Dermis microvascular lymphatic vessel endothelial cell (primary cell): ENCODE results near the gene HERC5. TPM values are rescaled to one million over a fixed set of nuclear protein-coding genes. Genes with fewer than 3 reads are reported as not detected.
"Not testable (repeated sequence)": the region's sequence is repeated elsewhere in the genome, so short reads cannot be mapped to it uniquely, and the experiment has no call there.

ENCODE experiments used
- DNase-seq, 2 donors: peaks; one replicate each; pipeline versions ENCODE4 v3.0.0 to v3.0.0-alpha.2; 2010; ENCODE audit warnings: low read depth in 2 of 2
- total RNA-seq: library from RNA; depleted of rRNA; stranded (reverse); fragments of >200 nt; gene quantifications from 2 replicates; pipeline ENCODE4 v1.2.1, GENCODE V29; 2014

Gene HERC5
- 1.4 and 3.4 TPM in 2 replicates for total RNA-seq

- DNase-seq: peak; percentile 95 to 97
These were observed at the start of gene HERC5 for GRCh38 chr4:88456670-88457306. Gene HERC5, plus strand, starts transcription at chr4:88457119. Its CDS starts 151 bp downstream, at chr4:88457270.

DNA sequence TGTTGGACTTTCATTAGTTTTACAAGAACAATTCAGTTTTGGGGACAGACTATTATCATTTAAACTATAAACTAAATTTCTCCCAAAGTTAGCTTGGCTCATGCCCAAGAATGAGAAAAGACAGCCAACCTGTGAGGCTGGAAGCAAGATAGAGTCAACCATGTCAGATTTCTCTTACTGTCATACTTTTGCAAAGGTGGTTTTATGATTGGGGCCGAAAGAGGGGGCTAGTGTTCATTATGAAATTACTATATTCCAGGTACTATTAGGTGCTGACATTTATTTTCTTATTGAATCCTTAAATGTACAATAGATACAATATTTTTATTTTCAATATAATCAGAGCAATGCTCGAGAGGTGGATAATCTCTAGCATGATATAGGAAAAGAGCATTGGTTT is 47.7 kb upstream of the HERC5 start:
- no peak for DNase-seq

DNA sequence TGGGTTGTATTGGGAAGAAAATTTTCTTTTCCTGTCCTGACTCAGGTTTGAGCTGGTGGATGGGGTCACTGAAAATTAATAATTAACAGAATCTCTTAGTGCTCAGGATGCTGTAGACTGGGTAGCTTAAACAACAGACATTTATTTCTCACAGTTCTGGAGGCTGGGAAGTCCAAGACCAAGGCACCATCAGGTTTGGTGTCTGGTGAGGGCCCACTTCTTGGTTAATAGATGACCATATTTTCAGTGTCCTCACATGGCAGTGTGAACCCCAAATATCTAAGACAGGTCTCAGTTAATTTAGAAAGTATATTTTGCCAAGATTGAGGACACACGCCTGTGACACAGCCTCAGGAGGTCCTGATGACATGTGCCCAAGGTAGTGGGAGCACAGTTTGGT is 47.1 kb upstream of the HERC5 start:
- DNase-seq: no peak

- DNase-seq: no peak
These were observed 45.3 kb upstream of the HERC5 start for GRCh38 chr4:88411491-88412096.

GRCh38 chr4:88413801-88414200 is 43.1 kb upstream of the HERC5 start:
- DNase-seq: no peak

- no peak for DNase-seq
These were observed 42.2 kb upstream of the HERC5 start for GRCh38 chr4:88414755-88415154.

DNA sequence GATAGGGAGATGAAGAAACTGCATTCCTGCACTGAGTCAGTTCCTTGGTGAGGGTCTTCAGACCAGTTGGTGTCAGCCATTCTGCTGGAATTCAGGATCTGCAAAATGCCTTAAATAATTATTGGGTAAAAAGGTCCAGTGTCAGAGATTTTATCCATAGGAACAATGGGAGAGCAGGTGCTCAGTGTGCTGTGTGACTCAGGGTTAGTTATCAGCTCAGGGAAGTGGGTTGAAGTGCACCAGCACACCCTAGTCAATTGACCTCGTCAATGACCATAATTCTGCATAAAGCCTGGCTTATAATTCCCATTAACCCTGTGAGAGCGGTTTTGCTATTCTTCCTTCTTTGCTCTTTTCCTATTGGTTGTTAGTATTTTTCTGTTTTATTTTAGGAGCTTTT is 40.9 kb upstream of the HERC5 start:
- no peak for DNase-seq

DNA sequence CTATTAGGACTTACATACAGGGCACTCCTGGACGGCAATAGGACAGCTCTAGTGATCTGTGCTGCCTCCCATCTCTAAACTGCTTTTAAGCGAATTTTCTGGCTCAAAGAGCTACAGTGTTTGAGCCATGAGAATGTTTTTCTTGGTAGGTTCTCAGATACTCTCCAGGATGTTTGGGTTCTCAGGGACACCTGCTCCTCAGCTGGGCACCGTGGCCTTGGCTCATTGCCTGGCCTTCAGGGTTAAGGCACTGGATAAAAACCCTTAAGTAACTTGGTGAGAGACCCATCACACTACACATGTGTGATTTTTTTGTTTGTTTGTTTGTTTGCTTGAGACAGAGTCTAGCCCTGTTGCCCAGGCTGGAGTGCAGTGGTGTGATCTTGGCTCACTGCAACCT is 38.5 kb upstream of the HERC5 start:
- no peak for DNase-seq

DNA sequence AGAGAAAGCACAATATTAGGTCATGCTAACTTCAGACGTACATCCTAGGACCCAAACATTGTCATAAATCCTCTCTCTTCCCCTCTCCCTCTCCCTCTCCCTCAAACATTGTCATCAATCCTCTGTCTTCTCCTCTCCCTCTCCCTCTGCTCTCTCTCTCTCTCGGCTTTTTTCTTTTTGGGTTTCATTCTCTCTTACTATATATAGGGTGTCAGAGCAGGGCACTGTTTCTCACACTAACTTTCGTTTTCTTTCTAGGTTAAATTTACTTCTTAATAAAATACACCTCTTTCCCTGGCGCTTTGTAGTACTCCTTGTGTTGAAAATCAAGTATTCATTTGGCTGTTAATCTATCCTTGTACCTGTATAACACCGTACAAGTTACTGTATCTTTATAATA is 37.0 kb upstream of the HERC5 start:
- no peak for DNase-seq

GRCh38 chr4:88420844-88421243 is 36.1 kb upstream of the HERC5 start:
- DNase-seq: no peak

DNA sequence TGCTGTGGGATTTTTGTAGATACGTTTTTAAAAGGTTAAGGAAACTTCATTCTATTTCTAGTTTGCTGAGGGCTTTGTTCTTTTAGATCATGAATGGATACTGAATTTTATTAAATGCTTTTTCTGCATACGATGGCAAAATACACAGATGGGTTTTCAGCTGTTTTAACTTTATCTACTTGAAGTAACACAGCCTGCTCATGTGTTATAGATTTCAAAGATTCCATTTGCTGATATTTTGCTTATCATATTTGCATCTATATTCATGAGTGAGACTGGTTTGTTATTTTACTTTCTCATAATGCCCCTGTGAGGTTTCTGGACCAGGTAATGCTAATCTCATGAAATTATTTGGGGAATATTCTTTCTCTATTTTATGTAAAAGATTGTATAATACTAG is 34.5 kb upstream of the HERC5 start:
- no peak for DNase-seq

- DNase-seq: no peak
These were observed 27.5 kb upstream of the HERC5 start for GRCh38 chr4:88429401-88429800.

- DNase-seq: no peak
These were observed 20.8 kb upstream of the HERC5 start for GRCh38 chr4:88435987-88436693.

DNA sequence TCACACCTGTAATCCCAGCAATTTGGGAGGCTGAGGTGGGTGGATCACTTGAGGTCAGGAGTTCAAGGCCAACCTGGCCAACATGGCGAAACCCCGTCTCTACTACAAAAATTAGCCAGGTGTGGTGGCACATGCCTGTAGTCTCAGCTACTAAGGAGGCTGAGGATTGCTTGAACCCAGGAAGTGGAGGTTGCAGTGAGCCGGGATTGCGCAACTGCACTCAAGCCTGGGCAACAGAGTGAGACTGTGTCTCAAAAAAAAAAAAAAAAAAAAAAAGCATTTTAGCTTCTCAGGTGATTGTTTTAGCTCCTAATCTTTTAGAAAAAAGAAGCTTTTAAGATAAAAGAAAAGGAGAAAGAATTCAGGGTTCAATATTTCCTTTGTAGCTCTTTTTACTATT is 19.0 kb upstream of the HERC5 start:
- not testable (repeated sequence) for DNase-seq

GRCh38 chr4:88439161-88439760 is 17.7 kb upstream of the HERC5 start:
- DNase-seq: no peak

- DNase-seq: no peak
These were observed 16.8 kb upstream of the HERC5 start for GRCh38 chr4:88440146-88440545.

- DNase-seq: no peak
These were observed 15.2 kb upstream of the HERC5 start for GRCh38 chr4:88441696-88442095.

GRCh38 chr4:88442689-88443191 is 14.2 kb upstream of the HERC5 start:
- DNase-seq: no peak

GRCh38 chr4:88443486-88443885 is 13.4 kb upstream of the HERC5 start:
- DNase-seq: no peak

GRCh38 chr4:88445252-88445651 is 11.7 kb upstream of the HERC5 start:
- no peak for DNase-seq

DNA sequence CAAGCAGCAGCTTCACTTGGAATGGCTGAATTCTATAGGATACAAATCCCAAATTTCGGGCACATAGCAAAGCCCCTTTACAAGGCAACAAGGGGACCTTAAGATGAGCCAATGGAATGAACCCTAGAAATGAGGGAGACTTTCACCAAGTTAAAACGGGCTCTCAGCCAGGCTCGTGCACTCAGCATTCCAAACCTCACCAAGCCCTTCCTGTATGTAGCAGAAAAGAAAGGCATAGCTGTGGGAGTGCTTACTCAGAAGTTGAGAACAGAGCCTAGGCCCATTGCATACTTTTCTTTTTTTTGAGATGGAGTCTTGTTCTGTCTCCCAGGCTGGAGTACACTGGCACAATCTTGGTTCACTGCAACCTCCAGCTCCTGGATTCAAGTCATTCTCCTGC is 10.8 kb upstream of the HERC5 start:
- no peak for DNase-seq

DNA sequence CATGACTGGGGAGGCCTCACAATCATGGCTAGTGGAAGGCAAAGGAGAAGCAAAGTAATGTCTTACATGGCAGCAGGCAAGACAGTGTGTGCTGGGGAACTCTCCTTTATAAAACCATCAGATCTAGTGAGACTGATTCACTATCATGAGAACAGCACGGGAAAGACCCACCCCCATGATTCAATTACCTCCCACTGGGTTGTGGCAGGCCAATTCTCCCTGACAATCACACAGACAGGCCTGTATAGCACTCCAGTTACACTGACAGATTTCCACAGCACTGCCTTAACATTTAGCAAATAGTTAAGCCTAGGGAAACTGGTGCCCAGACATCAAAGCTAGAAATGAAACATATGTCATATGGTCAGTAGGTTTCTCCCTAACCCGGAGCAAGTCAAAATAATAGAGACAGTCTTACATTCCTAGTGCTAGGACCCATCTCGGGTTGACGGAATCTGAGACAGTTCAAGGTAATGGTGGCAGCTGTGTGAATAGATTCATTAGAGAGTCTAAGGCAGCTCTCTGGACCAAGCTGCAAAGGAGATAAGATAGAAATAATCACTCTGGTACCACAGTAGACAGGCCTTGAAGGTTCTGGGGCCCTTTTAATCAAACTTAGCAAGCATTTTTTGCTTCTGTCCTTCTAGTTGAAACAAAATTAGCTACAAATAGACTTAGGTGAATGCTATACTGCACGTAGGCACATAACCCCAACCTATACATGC is 9.4 kb upstream of the HERC5 start:
- no peak for DNase-seq
